Activated CD8-positive, alpha-beta memory T cell treated with anti-CD3 and anti-CD28 coated beads for 24 hours (primary cell): ENCODE measurements around the gene EMC9.

Experiments used
- DNase-seq: peaks from one replicate; pipeline ENCODE4 v3.0.0-alpha.2; 2020

EMC9 gene

DNA sequence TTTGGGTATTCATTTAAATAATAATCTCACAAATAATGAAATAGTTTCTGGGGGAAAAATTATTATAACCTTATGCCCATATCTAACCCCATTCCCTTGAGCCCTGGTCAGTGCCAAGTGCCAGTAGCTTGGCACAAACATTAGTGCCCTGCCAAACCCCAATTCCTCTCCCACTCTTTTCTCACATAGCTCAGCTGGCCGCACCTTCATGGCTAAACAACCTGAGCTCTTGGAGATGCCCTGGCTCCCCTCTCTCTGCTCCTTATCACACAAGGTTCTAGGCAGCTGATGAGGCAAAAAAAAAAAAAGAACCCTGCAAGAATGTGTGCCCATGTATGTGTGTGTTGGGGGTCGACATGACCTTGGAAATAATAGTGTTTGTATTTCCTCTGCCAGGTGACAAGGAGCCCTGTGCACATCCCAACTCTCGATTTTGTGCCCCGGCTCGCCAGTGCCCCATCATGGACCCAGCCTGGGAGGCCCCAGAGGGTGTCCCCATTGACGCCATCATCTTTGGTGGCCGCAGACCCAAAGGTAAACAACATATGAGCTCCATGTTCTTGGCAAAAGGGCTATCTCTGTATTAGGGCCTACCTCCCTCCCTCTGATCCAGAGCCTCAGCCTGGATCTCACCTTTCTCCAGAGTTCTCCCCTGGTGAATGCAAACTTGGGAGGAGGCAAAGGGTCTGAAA lies 38.9 kb downstream of the EMC9 start:
- no peak for DNase-seq

DNA sequence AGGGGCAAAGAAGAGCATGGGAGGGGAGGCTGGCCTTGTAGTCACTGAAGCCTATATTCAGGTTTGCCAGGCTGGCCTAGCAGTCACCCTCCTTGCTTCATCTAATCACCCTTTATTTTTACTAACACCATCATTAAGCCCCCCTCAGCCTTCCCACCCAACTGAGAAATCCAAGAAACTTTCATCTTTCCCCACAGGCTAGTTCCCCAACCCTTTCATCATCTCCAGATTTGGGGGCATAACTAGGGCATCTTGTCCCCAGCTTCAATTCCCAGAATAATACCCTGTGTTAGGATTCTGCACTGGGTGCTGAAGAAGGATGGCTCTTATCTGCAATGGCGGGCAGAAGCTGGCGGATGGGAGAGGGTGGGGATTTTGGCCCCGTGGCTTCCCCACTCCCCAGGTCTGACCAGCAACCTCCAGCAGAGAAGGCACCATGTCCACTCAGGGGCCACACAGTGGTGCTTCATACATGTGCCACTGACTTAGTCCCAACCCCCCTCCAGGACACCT lies 40.4 kb downstream of the EMC9 start:
- DNase-seq: no peak

DNA sequence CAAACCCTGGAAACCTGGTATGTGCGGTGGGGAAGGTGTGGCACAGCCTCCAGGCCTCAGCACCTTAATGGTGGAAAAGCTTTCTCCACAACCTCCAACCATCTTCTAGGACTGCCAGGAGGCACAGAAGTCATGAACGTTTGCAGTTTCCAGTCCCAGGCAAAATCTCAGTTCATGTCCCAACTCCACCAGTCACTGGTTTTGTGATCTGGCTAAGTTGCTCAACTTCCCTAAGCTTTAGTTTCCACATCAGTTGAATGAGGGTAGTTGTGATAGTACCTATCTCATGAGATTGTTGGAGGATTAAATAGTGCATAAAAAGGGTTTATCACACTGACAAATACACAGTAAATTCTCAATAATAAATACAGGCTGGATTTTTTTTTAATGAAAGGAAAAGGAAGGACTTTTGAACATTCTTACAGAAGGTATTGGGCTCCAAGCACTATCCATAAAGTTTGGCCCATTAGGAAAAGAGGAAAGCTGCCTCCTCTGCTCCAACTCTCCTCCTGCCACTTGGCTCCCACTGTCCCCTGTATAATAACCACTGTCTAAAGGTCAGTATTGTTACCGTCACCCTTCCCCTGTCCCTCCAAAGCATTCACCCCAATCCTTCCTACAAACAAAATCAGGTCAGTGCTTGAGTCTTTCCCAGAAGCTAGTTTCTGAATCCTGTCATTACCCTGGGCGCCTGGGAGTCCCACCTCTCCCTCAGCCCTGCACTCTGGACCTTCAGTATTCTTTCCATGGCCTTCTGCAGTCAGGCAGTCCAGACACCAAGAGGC lies 41.0 kb downstream of the EMC9 start:
- no peak for DNase-seq

DNA sequence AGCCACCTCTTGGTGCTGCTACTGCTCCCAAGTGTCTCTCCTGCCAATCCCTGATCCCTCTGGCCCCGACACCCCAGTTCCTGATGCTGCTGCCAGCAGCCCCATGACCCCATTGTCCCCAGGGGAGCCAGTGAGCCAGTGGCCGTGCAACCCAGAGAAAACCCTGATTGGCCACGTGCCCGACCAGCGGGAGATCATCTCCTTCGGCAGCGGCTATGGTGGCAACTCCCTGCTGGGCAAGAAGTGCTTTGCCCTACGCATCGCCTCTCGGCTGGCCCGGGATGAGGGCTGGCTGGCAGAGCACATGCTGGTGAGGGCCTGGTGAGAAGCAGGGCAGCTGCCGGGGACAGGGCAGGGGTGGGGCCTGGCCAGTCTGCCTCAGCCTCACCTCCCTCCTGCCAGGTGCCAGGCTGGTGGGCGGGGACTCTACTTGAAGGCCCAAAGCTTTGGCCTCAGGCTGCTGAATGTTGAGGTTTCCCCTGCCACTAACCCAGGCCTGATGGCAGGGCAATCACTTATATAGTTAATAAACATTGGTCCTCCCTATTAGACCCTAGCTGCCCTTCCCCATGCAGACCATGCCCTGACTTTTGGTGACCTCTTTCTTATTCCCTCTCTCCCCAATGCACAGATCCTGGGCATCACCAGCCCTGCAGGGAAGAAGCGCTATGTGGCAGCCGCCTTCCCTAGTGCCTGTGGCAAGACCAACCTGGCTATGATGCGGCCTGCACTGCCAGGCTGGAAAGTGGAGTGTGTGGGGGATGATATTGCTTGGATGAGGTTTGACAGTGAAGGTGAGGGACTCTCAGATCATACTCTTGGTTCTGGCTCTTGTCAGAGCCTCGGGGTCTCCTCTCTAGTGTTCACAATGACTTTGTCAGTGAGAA lies 42.2 kb downstream of the EMC9 start:
- DNase-seq: no peak

DNA sequence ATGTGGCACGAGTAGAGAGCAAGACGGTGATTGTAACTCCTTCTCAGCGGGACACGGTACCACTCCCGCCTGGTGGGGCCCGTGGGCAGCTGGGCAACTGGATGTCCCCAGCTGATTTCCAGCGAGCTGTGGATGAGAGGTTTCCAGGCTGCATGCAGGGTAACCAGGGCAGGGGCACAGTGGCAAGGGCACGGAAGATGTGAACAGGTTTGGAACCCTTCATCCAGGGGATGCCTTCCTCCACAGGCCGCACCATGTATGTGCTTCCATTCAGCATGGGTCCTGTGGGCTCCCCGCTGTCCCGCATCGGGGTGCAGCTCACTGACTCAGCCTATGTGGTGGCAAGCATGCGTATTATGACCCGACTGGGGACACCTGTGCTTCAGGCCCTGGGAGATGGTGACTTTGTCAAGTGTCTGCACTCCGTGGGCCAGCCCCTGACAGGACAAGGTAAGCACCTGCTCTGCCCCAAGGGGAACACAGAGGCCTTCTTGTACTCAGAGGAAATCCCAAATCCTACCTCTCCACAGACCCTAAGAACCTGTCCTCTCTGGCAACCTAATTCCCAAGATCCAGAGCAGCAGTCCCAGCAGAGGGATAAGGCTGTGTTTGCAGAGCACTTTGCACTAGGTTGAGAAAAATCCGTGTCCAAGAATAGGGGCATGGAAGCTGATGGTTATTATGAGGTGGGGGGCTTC lies 43.0 kb downstream of the EMC9 start:
- no peak for DNase-seq

DNA sequence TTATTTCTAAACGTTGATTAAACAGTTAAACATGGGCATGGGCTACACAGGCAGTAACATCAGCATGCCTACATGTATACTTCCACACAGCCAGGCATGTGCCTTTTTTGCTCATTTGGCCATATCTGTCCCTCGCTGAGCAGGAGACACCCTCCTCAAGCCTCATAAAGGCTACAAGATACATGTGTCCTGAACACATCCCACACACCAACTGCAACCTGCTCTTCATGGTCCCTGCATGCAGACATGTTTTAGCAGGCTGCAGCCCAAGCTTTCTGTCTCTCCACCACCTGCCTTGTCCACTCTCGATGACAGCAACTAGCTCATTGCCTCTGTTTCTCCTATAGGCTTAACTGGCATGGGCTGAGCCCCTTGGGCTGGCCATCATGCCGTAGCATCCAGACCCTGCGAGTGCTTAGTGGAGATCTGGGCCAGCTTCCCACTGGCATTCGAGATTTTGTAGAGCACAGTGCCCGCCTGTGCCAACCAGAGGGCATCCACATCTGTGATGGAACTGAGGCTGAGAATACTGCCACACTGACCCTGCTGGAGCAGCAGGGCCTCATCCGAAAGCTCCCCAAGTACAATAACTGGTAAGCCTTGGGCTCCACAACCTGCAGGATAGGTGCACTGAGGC lies 44.7 kb downstream of the EMC9 start:
- no peak for DNase-seq

DNA sequence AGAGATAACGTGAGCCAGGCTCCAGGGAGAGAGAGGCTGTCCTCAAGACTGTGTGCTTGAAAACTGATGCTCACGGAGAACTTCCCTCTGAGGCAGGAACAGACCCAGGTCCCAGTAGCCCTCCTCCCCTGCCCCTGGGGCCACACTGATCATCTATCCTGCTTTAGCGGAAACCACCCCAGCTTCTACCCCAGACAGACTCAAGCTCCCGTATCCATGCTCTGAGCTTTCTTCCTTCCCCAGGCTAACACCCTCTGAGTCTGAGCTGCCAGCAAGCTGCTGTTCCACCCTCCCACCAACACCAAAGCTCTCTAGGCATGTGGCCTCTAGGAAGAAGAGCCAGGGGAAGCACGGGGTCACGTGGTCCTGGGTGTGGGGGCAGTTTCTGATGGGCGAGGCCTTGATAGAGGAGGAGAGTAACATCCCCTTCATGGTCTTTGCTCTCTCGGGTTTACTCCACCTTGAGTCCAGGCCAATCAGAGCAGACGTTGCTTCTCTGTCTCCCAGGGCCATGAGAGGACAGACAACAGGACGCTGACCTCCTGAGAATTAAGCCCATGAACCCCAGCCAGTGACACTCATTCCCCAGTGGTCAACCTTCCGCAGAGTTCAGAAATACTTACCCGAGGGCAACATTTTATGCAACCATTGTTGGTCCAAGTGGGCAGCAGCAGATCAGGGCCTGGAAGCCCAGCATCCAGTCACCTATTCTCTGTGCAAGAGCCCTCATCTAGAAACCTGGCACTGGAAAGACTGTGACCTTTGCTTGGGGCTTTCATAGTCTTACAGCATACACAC lies 45.9 kb downstream of the EMC9 start:
- DNase-seq: peak; percentile 85

DNA sequence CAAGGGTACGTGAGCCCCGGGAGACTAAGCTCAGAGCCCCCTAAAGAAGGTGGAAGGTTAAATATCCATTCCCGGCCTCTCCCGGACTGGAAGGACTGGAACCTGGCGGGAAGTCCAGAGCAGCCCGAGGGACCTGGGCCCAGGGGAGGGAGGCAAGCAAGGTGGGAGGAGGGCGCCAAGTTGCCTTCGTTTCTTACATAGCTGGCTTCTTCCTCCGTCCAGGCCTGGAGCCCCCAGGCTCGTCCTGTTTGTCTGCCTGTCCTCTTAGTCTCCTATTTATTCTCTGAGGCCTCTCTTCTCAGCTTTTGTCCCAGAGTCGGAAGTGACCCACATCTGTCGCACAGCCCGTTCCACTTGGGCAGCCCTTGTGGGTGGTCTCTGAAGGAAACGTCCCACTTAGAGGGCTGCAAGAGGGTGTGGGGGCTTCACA lies 46.5 kb downstream of the EMC9 start:
- peak; percentile 76 for DNase-seq

DNA sequence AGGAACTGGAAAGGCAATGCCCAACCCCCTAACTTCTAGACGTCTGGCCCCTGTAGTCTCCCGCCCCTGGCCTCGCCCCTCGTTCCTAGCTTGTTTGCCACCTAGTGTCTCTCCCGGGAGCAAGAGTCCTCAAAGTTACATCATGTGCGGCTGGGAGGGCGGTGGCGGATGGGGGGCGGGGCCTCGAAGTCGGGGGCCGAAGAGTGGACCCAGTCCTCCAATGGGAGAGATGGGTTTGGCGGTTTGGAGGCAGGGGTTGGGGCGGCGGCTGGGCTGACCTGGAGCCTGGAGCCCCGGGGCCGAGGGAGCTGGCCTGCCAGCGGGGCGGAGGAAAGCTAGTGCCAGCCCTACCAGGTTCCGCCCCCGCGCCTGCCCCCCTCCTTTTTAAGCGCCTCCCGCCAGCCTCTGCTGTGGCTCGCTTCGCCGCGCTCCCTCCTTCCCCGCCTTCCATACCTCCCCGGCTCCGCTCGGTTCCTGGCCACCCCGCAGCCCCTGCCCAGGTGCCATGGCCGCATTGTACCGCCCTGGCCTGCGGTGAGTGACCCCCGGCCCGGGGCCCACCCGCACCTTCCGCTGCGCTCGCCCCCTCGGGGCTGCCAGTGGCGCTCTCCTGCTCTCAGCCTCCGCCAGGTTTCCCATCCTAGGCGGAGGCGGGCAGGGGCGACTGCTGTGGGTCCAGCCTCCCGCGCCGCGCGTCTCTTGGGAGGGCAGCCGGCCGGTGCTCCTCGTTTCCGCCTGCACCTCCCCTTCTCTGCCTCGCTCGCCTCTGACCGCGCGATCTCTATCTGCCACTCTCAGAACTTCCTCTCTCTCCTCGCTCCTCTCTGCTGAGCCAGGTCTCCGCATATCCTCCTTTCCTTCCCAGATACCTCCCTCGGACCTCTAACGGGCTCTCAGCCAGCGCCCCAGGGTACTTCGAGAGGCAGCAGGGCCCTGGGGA lies 47.2 kb downstream of the EMC9 start, which contains the start of gene PCK2:
Gene PCK2 (plus strand): TSS at position 411 of the 940 bp plus-strand sequence. CDS start 95 bp downstream, at position 506.
- DNase-seq: peak; percentile 95

DNA sequence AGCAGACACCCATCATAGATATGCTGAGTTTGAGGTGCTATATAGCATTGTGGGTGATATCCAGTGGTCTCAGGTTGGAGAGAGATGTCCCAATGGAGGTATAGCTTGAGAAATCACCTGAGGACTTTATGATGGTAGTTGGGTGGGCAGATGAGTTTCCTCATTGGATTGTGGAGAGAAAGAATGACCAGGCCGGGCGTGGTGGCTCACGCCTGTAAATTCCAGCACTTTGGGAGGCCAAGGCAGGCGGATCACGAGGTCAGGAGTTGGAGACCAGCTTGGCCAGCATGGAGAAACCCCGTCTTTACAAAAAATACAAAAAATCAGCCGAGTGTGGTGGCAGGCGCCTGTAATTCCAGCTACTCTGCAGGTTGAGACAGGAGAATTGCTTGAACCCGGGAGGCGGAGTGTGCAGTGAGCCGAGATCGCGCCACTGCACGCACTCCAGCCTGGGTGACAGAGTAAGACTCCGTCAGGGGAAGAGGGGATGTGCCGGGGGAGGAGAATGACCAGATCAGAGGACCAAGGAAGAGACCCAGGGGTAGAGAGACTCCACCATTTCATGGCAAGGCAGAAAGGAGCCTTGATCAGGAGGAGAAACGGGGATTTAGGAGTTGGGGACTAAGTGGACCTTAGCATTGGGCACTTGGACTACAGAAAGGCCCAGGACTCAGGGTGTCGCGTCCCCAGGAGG lies 48.0 kb downstream of the EMC9 start:
- DNase-seq: no peak

DNA sequence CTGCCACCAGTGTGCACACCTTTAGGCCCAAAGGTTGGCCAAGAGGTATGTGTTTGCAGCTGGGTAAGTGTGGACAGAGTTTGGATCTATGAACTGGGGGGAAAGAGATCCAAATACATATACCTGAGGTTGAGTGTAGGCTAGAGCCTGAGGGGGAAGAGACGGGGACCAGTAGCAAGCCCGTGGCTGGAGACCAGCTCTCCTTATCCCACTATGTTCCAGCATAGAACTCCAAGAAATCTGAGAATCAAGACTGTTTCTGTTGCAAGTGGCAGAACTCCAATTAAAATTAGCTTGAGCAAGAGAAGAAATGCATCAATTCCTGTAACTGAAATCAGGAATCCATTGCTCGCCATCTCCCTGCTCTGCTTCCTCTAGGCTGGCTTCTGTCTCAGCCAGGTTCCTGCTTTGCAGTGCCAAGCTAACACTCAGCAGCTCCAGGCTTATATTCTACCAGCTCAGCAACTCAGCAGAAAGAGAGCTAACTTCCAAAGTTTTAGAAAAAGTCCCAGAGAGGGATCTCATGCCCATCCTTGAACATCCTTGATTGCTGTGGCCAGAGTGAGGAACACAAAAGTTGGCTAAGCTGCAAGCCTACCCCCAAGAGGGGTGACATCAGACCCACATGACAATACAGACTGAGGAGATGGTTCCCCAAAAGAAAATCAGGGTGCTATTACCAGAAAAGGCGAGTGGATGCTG lies 48.7 kb downstream of the EMC9 start:
- no peak for DNase-seq

DNA sequence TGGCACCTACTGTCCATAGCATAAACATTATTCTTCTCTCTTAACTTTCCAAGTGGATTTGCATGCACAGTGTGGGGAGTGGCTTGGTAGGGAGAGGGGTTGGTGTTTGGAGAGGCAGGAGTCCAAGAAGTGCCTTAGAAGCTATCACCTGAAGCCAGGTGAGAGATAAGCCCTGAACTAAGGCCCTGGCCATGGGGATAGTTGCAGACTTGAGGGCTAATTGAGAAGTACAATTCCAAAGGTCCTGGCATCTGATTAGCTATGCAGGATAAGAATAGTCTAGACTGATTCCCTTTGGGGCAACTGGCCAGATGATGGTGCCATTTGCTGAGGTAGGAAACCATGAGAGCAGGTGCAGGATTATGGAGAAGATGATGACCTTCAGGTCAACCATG lies 49.3 kb downstream of the EMC9 start:
- DNase-seq: no peak

DNA sequence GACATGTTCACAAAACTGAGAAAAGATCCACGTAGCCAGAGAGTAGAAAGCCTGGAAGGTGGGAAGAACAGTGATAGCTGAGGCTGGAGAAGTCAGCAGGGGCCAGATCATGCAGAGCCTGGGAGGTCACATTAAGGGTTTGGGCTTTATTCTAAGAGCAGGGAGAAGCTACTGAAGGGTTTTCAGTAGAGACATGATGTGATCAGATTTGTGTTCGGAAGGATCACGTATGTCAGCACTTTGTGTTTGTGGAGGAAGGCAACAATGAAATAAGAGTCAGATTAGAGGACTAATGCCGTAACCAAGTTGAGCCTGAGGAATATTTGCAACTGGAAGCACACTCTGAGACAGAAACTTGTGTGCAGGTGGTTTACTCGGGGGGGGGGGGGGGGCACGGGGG lies 51.5 kb downstream of the EMC9 start:
- no peak for DNase-seq
